ENCODE results near the gene CD180.

DNA sequence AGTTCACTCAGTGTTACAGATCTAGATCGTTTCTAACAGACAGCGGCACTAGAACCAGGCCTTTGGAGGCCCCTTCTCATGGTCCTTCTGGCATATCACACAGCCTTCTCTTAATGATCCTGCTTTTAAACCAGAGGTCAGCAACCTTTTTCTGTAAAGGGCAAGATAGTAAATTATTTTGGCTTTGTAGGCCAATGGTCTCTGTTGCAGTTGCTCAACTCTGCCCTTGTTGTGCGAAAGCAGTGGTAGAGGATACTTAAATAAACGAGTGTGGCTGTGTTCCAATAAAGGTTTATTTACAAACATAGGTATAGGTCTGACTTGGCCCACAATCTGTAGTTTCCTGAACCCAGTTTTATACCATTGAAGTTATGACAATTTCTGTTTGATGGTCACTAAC, 47.3 kb upstream of the CD180 start:
- no peak for TF ChIP-seq POLR2A (IDR thresholded peaks at IDR 0.05)
- TF ChIP-seq, protein P1, sequence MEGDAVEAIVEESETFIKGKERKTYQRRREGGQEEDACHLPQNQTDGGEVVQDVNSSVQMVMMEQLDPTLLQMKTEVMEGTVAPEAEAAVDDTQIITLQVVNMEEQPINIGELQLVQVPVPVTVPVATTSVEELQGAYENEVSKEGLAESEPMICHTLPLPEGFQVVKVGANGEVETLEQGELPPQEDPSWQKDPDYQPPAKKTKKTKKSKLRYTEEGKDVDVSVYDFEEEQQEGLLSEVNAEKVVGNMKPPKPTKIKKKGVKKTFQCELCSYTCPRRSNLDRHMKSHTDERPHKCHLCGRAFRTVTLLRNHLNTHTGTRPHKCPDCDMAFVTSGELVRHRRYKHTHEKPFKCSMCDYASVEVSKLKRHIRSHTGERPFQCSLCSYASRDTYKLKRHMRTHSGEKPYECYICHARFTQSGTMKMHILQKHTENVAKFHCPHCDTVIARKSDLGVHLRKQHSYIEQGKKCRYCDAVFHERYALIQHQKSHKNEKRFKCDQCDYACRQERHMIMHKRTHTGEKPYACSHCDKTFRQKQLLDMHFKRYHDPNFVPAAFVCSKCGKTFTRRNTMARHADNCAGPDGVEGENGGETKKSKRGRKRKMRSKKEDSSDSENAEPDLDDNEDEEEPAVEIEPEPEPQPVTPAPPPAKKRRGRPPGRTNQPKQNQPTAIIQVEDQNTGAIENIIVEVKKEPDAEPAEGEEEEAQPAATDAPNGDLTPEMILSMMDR (IDR thresholded peaks at IDR 0.05): no peak
- no peak for TF ChIP-seq POLR2AphosphoS5 (IDR thresholded peaks at IDR 0.05)
